ENCODE measurements around the gene DCLK1.

Gene DCLK1

GRCh38 chr13:36030670-36031331 lies 100.4 kb downstream of the DCLK1 start:
- H3K36me3 ChIP-seq (ENCODE audit: control insufficient read depth in 1 of 2, insufficient read depth in 2 of 2, low read length in 2 of 2), result no peaks in the 10 kb centered on the region
- H3K27ac ChIP-seq (ENCODE audit: low read depth, low read length), result no peak overlapping the region
- H3K9ac ChIP-seq (ENCODE audit: low read depth in 1 of 2, low read length in 2 of 2), result no peak overlapping the region
- H3K4me1 ChIP-seq (ENCODE audit: control insufficient read depth in 1 of 2, insufficient read depth in 2 of 2, low read length in 2 of 2), result no peaks in the 10 kb centered on the region
- H3K4me3 ChIP-seq (ENCODE audit: low read depth in 1 of 2, low read length in 2 of 2), result no peak overlapping the region
- H3K27me3 ChIP-seq (ENCODE audit: control insufficient read depth in 1 of 2, insufficient read depth in 2 of 2, low read length in 2 of 2), result no peaks in the 10 kb centered on the region
- H3K9me3 ChIP-seq (ENCODE audit: control insufficient read depth in 1 of 2, low read length in 2 of 2), result peaks cover 0 to 4% of the 10 kb centered on the region in 2 donors

- Histone ChIP-seq H3K9me3 (ENCODE audit: control insufficient read depth in 1 of 2, low read length in 2 of 2) (peaks cover 0 to 4% of the 10 kb centered on the region in 2 donors), H3K9ac (ENCODE audit: low read depth in 1 of 2, low read length in 2 of 2) (no peak overlapping the region), H3K27me3 (ENCODE audit: control insufficient read depth in 1 of 2, insufficient read depth in 2 of 2, low read length in 2 of 2) (no peaks in the 10 kb centered on the region), H3K4me1 (ENCODE audit: control insufficient read depth in 1 of 2, insufficient read depth in 2 of 2, low read length in 2 of 2) (no peaks in the 10 kb centered on the region), H3K36me3 (ENCODE audit: control insufficient read depth in 1 of 2, insufficient read depth in 2 of 2, low read length in 2 of 2) (no peaks in the 10 kb centered on the region), H3K4me3 (ENCODE audit: low read depth in 1 of 2, low read length in 2 of 2) (no peak overlapping the region), H3K27ac (ENCODE audit: low read depth, low read length) (no peak overlapping the region)
These were observed 102.0 kb downstream of the DCLK1 start for GRCh38 chr13:36029166-36029565.

GRCh38 chr13:36028359-36029025 lies 102.7 kb downstream of the DCLK1 start:
- no peaks in the 10 kb centered on the region for H3K27me3 ChIP-seq (ENCODE audit: control insufficient read depth in 1 of 2, insufficient read depth in 2 of 2, low read length in 2 of 2)
- H3K4me1 ChIP-seq (ENCODE audit: control insufficient read depth in 1 of 2, insufficient read depth in 2 of 2, low read length in 2 of 2), result no peaks in the 10 kb centered on the region
- peaks cover 0 to 4% of the 10 kb centered on the region in 2 donors for H3K9me3 ChIP-seq (ENCODE audit: control insufficient read depth in 1 of 2, low read length in 2 of 2)
- no peak overlapping the region for H3K4me3 ChIP-seq (ENCODE audit: low read depth in 1 of 2, low read length in 2 of 2)
- no peak overlapping the region for H3K27ac ChIP-seq (ENCODE audit: low read depth, low read length)
- no peaks in the 10 kb centered on the region for H3K36me3 ChIP-seq (ENCODE audit: control insufficient read depth in 1 of 2, insufficient read depth in 2 of 2, low read length in 2 of 2)
- H3K9ac ChIP-seq (ENCODE audit: low read depth in 1 of 2, low read length in 2 of 2), result no peak overlapping the region

- no peak overlapping the region for H3K4me3 ChIP-seq (ENCODE audit: low read depth in 1 of 2, low read length in 2 of 2)
- H3K4me1 ChIP-seq (ENCODE audit: control insufficient read depth in 1 of 2, insufficient read depth in 2 of 2, low read length in 2 of 2), result no peaks in the 10 kb centered on the region
- no peak overlapping the region for H3K9ac ChIP-seq (ENCODE audit: low read depth in 1 of 2, low read length in 2 of 2)
- H3K36me3 ChIP-seq (ENCODE audit: control insufficient read depth in 1 of 2, insufficient read depth in 2 of 2, low read length in 2 of 2), result no peaks in the 10 kb centered on the region
- no peak overlapping the region for H3K27ac ChIP-seq (ENCODE audit: low read depth, low read length)
- H3K9me3 ChIP-seq (ENCODE audit: control insufficient read depth in 1 of 2, low read length in 2 of 2), result peaks cover 0 to 4% of the 10 kb centered on the region in 2 donors
- no peaks in the 10 kb centered on the region for H3K27me3 ChIP-seq (ENCODE audit: control insufficient read depth in 1 of 2, insufficient read depth in 2 of 2, low read length in 2 of 2)
These were observed 104.7 kb downstream of the DCLK1 start for GRCh38 chr13:36026531-36026930.

GRCh38 chr13:36014763-36015162 lies 116.4 kb downstream of the DCLK1 start:
- no peak overlapping the region for H3K27ac ChIP-seq (ENCODE audit: low read depth, low read length)
- no peaks in the 10 kb centered on the region for H3K36me3 ChIP-seq (ENCODE audit: control insufficient read depth in 1 of 2, insufficient read depth in 2 of 2, low read length in 2 of 2)
- peaks cover 0 to 5% of the 10 kb centered on the region in 2 donors for H3K9me3 ChIP-seq (ENCODE audit: control insufficient read depth in 1 of 2, low read length in 2 of 2)
- no peak overlapping the region for H3K9ac ChIP-seq (ENCODE audit: low read depth in 1 of 2, low read length in 2 of 2)
- H3K27me3 ChIP-seq (ENCODE audit: control insufficient read depth in 1 of 2, insufficient read depth in 2 of 2, low read length in 2 of 2), result no peaks in the 10 kb centered on the region
- no peaks in the 10 kb centered on the region for H3K4me1 ChIP-seq (ENCODE audit: control insufficient read depth in 1 of 2, insufficient read depth in 2 of 2, low read length in 2 of 2)
- no peak overlapping the region for H3K4me3 ChIP-seq (ENCODE audit: low read depth in 1 of 2, low read length in 2 of 2)

- Histone ChIP-seq H3K27ac (ENCODE audit: low read depth, low read length) (no peak overlapping the region), H3K4me3 (ENCODE audit: low read depth in 1 of 2, low read length in 2 of 2) (no peak overlapping the region), H3K9ac (ENCODE audit: low read depth in 1 of 2, low read length in 2 of 2) (no peak overlapping the region), H3K4me1 (ENCODE audit: control insufficient read depth in 1 of 2, insufficient read depth in 2 of 2, low read length in 2 of 2) (no peaks in the 10 kb centered on the region), H3K9me3 (ENCODE audit: control insufficient read depth in 1 of 2, low read length in 2 of 2) (no peaks in the 10 kb centered on the region), H3K36me3 (ENCODE audit: control insufficient read depth in 1 of 2, insufficient read depth in 2 of 2, low read length in 2 of 2) (no peaks in the 10 kb centered on the region), H3K27me3 (ENCODE audit: control insufficient read depth in 1 of 2, insufficient read depth in 2 of 2, low read length in 2 of 2) (no peaks in the 10 kb centered on the region)
These were observed 124.1 kb downstream of the DCLK1 start for GRCh38 chr13:36006894-36007675.

GRCh38 chr13:36006347-36006746 lies 124.8 kb downstream of the DCLK1 start:
- Histone ChIP-seq H3K27me3 (ENCODE audit: control insufficient read depth in 1 of 2, insufficient read depth in 2 of 2, low read length in 2 of 2) (no peaks in the 10 kb centered on the region), H3K4me1 (ENCODE audit: control insufficient read depth in 1 of 2, insufficient read depth in 2 of 2, low read length in 2 of 2) (no peaks in the 10 kb centered on the region), H3K36me3 (ENCODE audit: control insufficient read depth in 1 of 2, insufficient read depth in 2 of 2, low read length in 2 of 2) (no peaks in the 10 kb centered on the region), H3K9me3 (ENCODE audit: control insufficient read depth in 1 of 2, low read length in 2 of 2) (no peaks in the 10 kb centered on the region), H3K9ac (ENCODE audit: low read depth in 1 of 2, low read length in 2 of 2) (no peak overlapping the region), H3K4me3 (ENCODE audit: low read depth in 1 of 2, low read length in 2 of 2) (no peak overlapping the region), H3K27ac (ENCODE audit: low read depth, low read length) (no peak overlapping the region)

- no peaks in the 10 kb centered on the region for H3K27me3 ChIP-seq (ENCODE audit: control insufficient read depth in 1 of 2, insufficient read depth in 2 of 2, low read length in 2 of 2)
- H3K36me3 ChIP-seq (ENCODE audit: control insufficient read depth in 1 of 2, insufficient read depth in 2 of 2, low read length in 2 of 2), result no peaks in the 10 kb centered on the region
- no peak overlapping the region for H3K4me3 ChIP-seq (ENCODE audit: low read depth in 1 of 2, low read length in 2 of 2)
- no peak overlapping the region for H3K27ac ChIP-seq (ENCODE audit: low read depth, low read length)
- no peak overlapping the region for H3K9ac ChIP-seq (ENCODE audit: low read depth in 1 of 2, low read length in 2 of 2)
- no peaks in the 10 kb centered on the region for H3K4me1 ChIP-seq (ENCODE audit: control insufficient read depth in 1 of 2, insufficient read depth in 2 of 2, low read length in 2 of 2)
- no peaks in the 10 kb centered on the region for H3K9me3 ChIP-seq (ENCODE audit: control insufficient read depth in 1 of 2, low read length in 2 of 2)
These were observed 129.6 kb downstream of the DCLK1 start for GRCh38 chr13:36001561-36001960.

GRCh38 chr13:36000028-36000427 lies 131.2 kb downstream of the DCLK1 start:
- H3K27ac ChIP-seq (ENCODE audit: low read depth, low read length), result no peak overlapping the region

GRCh38 chr13:35996360-35996759 lies 134.8 kb downstream of the DCLK1 start:
- H3K9ac ChIP-seq (ENCODE audit: low read depth in 1 of 2, low read length in 2 of 2), result no peak overlapping the region
- no peaks in the 10 kb centered on the region for H3K27me3 ChIP-seq (ENCODE audit: control insufficient read depth in 1 of 2, insufficient read depth in 2 of 2, low read length in 2 of 2)
- no peaks in the 10 kb centered on the region for H3K9me3 ChIP-seq (ENCODE audit: control insufficient read depth in 1 of 2, low read length in 2 of 2)
- H3K27ac ChIP-seq (ENCODE audit: low read depth, low read length), result no peak overlapping the region
- H3K36me3 ChIP-seq (ENCODE audit: control insufficient read depth in 1 of 2, insufficient read depth in 2 of 2, low read length in 2 of 2), result no peaks in the 10 kb centered on the region
- no peaks in the 10 kb centered on the region for H3K4me1 ChIP-seq (ENCODE audit: control insufficient read depth in 1 of 2, insufficient read depth in 2 of 2, low read length in 2 of 2)
- no peak overlapping the region for H3K4me3 ChIP-seq (ENCODE audit: low read depth in 1 of 2, low read length in 2 of 2)

More at GRCh38 chr13:36000028-36000427, 131.2 kb downstream of the DCLK1 start:
- Histone ChIP-seq H3K9me3 (ENCODE audit: control insufficient read depth in 1 of 2, low read length in 2 of 2) (no peaks in the 10 kb centered on the region), H3K4me1 (ENCODE audit: control insufficient read depth in 1 of 2, insufficient read depth in 2 of 2, low read length in 2 of 2) (no peaks in the 10 kb centered on the region), H3K36me3 (ENCODE audit: control insufficient read depth in 1 of 2, insufficient read depth in 2 of 2, low read length in 2 of 2) (no peaks in the 10 kb centered on the region), H3K4me3 (ENCODE audit: low read depth in 1 of 2, low read length in 2 of 2) (no peak overlapping the region), H3K9ac (ENCODE audit: low read depth in 1 of 2, low read length in 2 of 2) (no peak overlapping the region), H3K27me3 (ENCODE audit: control insufficient read depth in 1 of 2, insufficient read depth in 2 of 2, low read length in 2 of 2) (no peaks in the 10 kb centered on the region)
